ENCODE results near the gene RAPGEFL1. TPM values are rescaled to one million over a fixed set of nuclear protein-coding genes. Genes with fewer than 3 reads are reported as not detected.
A peak's percentile ranks its signal among the peaks of the same experiment; 100 is the strongest.

RAPGEFL1 gene
- total RNA-seq, 2 donors from 2014 or later, result 14.2 to 25.1 TPM

DNA sequence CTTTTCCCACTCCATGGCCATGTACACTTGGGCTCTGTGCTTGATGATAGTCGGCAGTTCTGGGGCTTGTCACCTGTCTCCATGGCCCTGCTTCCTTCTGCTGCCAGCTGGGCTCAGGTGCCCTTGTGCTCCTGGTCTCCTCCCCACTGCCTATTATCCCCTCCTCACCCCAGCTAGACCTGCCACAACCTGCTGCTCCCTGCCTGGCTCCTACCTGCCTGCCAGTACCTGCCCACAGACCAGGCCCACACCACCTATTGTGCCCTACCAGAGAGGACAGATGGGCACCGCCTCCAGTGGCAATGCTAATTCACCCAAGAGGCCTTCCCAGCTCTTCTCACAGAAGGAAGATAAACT, 538 bp upstream of the RAPGEFL1 start:
- H3K27me3 ChIP-seq (replicated peaks; ENCODE audit: insufficient read depth), result no peaks in the 10 kb centered on the region

GRCh38 chr17:40178021-40178601, 841 bp downstream of the RAPGEFL1 start:
- peaks cover 7% of the 10 kb centered on the region for H3K4me1 ChIP-seq (replicated peaks)
- peak overlapping the region; percentile 45 to 50 for H3K4me3 ChIP-seq
- no peak for DNase-seq (ENCODE audit: low spot score)
- intact Hi-C loops (cut with DNase I), result loop anchor here (5.0 kb wide), 1 partner anchor 151 kb away; no protein-coding TSS in a partner anchor
- H3K27ac ChIP-seq, result peak overlapping the region; percentile 66 to 67
- no peaks in the 10 kb centered on the region for H3K36me3 ChIP-seq
- H3K27me3 ChIP-seq (replicated peaks; ENCODE audit: insufficient read depth), result no peaks in the 10 kb centered on the region
- TF ChIP-seq, protein P1, sequence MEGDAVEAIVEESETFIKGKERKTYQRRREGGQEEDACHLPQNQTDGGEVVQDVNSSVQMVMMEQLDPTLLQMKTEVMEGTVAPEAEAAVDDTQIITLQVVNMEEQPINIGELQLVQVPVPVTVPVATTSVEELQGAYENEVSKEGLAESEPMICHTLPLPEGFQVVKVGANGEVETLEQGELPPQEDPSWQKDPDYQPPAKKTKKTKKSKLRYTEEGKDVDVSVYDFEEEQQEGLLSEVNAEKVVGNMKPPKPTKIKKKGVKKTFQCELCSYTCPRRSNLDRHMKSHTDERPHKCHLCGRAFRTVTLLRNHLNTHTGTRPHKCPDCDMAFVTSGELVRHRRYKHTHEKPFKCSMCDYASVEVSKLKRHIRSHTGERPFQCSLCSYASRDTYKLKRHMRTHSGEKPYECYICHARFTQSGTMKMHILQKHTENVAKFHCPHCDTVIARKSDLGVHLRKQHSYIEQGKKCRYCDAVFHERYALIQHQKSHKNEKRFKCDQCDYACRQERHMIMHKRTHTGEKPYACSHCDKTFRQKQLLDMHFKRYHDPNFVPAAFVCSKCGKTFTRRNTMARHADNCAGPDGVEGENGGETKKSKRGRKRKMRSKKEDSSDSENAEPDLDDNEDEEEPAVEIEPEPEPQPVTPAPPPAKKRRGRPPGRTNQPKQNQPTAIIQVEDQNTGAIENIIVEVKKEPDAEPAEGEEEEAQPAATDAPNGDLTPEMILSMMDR (IDR thresholded peaks at IDR 0.05), result no peak
- WGBS, result 14% methylated on average over 44 of the region's 46 CpGs
- no peaks in the 10 kb centered on the region for H3K9me3 ChIP-seq

More for the DNA sequence above, 538 bp upstream of the RAPGEFL1 start:
- TF ChIP-seq, protein P1 (IDR thresholded peaks at IDR 0.05), result no peak
- TF ChIP-seq POLR2A (IDR thresholded peaks at IDR 0.05) (peak; percentile 44), POLR2AphosphoS5 (IDR thresholded peaks at IDR 0.05) (no peak)
- Histone ChIP-seq H3K9me3 (no peaks in the 10 kb centered on the region), H3K4me3 (peak overlapping the region in 1 of 2 donors; percentile 50), H3K4me1 (replicated peaks) (peaks cover 7% of the 10 kb centered on the region), H3K36me3 (peaks cover 0 to 3% of the 10 kb centered on the region in 2 donors), H3K27ac (peak overlapping the region; percentile 66 to 67)
- peak; percentile 81 for DNase-seq (ENCODE audit: low spot score)
- 42% methylated on average over 2 of the region's 2 CpGs for WGBS
- intact Hi-C loops (cut with DNase I), result loop anchor here (5.0 kb wide), 1 partner anchor 149 kb away; no protein-coding TSS in a partner anchor

GRCh38 chr17:40178660-40179059, 1.4 kb downstream of the RAPGEFL1 start:
- no peaks in the 10 kb centered on the region for H3K36me3 ChIP-seq
- DNase-seq (ENCODE audit: low spot score), result no peak
- intact Hi-C loops (cut with DNase I), result loop anchor here (5.0 kb wide), 1 partner anchor 151 kb away; no protein-coding TSS in a partner anchor
- peak overlapping the region in 1 of 2 donors; percentile 66 for H3K27ac ChIP-seq
- no peaks in the 10 kb centered on the region for H3K27me3 ChIP-seq (replicated peaks; ENCODE audit: insufficient read depth)
- TF ChIP-seq, protein P1 (IDR thresholded peaks at IDR 0.05), result no peak
- no peak overlapping the region for H3K4me3 ChIP-seq
- no peaks in the 10 kb centered on the region for H3K9me3 ChIP-seq
- 77% methylated on average over 7 of the region's 7 CpGs for WGBS
- H3K4me1 ChIP-seq (replicated peaks), result peaks cover 7% of the 10 kb centered on the region

- TF ChIP-seq, protein P1 (IDR thresholded peaks at IDR 0.05), result no peak
- TF ChIP-seq POLR2A (IDR thresholded peaks at IDR 0.05), result peak; percentile 36
- TF ChIP-seq POLR2AphosphoS5 (IDR thresholded peaks at IDR 0.05), result no peak
- WGBS, result 45% methylated on average over 6 of the region's 6 CpGs
- peak overlapping the region; percentile 24 to 36 for H3K27ac ChIP-seq
- H3K36me3 ChIP-seq, result no peaks in the 10 kb centered on the region
- intact Hi-C loops (cut with DNase I), result loop anchor here (5.0 kb wide), 1 partner anchor 153 kb away; no protein-coding TSS in a partner anchor
- H3K27me3 ChIP-seq (replicated peaks; ENCODE audit: insufficient read depth), result no peaks in the 10 kb centered on the region
- no peak for DNase-seq (ENCODE audit: low spot score)
- H3K4me1 ChIP-seq (replicated peaks), result peaks cover 7% of the 10 kb centered on the region
- no peak overlapping the region for H3K4me3 ChIP-seq
- no peaks in the 10 kb centered on the region for H3K9me3 ChIP-seq
Measured at GRCh38 chr17:40179923-40180659, 2.8 kb downstream of the RAPGEFL1 start.
